NCI-H524 treated with DMSO at 0.1 percent for 48 hours (cell line): ENCODE results near the gene DCUN1D2.
A peak's percentile ranks its signal among the peaks of the same experiment; 100 is the strongest.
"Not testable (repeated sequence)": the region's sequence is repeated elsewhere in the genome, so short reads cannot be mapped to it uniquely, and the experiment has no call there.

Experiments
- DNase-seq: peaks from one replicate; lab custom pipeline; 2025; lab: John Stamatoyannopoulos, UW

The DCUN1D2 gene

GRCh38 chr13:113490496-113491417 lies at the start of gene DCUN1D2:
Gene DCUN1D2, minus strand, starts transcription at chr13:113490711. Its CDS starts 42 bp downstream, at chr13:113490669.
- DNase-seq = peak; percentile 14

DNA sequence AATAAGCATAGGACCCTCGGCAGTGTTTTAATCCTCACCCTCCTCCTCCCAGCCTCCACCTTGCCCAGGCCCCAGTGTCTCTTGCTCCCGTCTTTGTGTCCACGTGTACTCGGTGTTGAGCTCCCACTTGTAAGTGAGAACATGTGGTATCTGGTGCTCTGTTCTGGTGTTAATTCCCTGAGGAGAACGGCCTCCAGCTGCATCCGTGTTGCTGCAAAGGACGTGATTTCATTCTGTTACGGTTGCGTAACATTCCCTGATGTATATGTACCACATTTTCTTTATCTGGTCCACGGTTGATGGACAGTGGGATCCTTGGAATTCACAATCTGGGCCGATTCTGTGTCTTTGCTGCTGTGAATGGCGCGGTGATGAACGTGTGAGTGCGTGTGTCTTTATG lies 49.3 kb upstream of the DCUN1D2 start:
- DNase-seq = no peak

DNA sequence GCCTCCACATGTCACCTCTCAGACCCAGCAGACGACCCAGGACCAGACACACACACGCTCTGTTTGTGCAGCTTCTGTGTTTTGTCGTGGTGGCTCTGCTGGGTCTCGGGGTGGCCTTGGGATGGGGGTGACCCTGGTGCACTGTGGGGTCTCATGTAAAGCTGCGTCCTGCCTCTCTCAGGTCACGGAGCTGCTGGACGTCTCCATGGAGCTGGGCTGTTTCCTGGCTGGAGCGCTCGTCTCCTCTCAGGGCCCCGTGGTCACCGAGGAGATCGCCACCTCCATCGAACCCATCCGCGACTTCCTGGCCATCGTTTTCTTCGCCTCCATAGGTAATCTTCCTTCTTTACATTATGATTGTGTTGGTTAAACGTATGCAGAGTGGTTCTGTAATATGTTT lies 48.7 kb upstream of the DCUN1D2 start:
- no peak for DNase-seq

DNA sequence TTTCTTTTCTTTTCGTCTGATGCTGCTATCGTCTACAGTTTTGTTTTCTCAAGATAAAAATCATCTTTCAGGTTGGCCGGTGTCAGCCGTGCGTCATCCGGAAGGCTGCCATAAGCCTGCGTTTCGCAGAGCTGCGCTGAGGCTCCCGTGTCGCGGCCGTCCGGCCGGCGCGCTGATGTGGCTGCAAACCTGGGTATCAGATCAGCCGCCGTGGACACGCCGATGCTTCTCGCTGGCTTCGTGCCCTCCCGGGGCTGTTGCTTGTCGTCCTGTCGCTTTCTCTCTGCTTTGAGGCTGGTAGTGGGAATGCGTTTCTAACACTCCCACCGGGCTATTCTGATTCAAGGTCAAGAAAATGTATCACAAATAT lies 48.2 kb upstream of the DCUN1D2 start:
- no peak for DNase-seq

DNA sequence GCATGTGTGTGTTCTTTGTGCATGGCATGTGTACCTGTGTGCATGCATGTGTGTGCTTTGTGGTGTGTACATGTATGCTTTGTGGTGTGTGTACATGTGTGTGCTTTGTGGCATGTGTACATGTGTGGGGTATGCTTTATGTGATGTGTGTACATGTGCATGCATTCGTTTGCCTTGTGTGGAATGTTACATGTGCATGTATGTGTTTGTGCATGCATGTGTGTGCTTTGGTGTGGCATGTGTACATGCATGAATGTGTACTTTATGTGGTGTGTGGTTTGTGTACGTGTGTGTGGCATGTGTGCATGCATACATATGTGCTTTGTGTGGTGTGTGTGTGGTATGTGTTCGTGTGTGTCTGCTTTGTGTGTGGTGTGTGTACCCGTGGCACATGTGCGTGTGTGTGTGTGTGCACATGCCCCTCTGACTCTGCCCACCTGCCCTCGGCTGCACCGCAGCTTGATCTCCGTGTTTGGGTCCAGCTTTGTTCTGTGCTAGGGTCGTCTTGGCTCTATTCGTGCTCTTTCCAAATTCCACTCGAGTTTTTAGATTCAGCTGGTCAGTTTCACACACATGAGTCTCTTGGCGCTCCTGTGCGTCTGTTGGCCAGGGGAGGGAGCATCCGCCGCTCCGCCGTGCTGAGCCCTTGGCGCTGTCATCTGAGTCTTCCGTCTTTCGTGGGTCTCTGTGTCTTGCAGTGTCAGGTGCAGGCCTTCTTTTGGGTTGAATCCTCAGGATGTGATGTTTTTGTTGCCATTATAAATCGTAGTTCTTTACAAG lies 47.6 kb upstream of the DCUN1D2 start:
- DNase-seq = no peak

GRCh38 chr13:113537205-113537604 lies 46.7 kb upstream of the DCUN1D2 start:
- no peak for DNase-seq

DNA sequence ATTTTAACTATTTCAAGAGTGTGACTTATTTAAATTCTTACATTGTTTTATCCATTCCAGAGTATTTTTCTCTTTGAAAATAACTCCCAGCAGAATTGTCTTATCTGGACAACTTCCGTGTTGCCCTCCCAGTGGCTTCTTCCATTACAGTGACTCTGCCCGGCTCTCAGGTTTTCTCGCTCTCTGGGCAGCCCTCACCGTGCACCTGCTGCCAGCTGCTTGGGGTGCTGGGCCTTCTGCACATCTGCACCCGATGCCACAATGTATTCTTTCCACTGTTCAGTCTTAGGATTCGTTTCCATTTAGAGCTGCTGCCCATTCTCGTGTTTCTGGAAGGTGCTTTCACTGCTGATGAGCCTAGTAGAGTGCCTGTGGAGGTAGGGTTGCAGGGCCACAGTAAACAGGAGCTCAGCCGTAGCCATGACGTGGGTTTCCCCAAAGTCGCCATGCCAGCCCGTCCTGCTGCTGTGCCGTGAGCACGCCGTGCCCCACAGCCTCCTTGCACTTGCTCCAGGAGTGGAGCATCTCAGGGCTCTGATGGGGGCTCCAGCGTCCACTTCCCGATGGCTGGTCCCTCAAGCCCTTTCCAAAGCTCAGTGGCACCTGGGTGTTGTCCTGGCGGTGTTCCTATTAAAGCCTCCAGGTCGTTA lies 46.1 kb upstream of the DCUN1D2 start:
- DNase-seq = no peak

DNA sequence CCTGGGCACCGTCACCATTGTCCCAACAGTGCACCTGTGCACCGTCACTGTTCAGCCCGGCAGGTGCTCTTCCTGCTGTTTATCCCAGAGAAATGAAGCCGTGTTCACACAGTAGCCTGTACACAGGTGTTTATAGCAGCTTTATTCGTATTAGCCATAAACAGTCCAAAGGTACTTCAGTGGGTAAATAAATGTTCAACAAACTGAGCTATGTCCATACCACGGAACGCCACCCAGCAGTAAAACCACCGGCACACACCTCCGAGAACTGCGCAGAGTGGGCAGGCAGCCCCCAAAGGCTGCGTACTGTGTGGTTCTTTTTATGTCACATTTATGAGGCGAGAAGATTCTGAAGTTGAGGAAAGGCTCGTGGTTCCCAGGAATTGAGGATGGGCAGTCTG lies 44.9 kb upstream of the DCUN1D2 start:
- DNase-seq = no peak

- DNase-seq = no peak
These were observed 43.8 kb upstream of the DCUN1D2 start for GRCh38 chr13:113534236-113534860.

- DNase-seq = no peak
These were observed 42.8 kb upstream of the DCUN1D2 start for GRCh38 chr13:113533161-113533840.

DNA sequence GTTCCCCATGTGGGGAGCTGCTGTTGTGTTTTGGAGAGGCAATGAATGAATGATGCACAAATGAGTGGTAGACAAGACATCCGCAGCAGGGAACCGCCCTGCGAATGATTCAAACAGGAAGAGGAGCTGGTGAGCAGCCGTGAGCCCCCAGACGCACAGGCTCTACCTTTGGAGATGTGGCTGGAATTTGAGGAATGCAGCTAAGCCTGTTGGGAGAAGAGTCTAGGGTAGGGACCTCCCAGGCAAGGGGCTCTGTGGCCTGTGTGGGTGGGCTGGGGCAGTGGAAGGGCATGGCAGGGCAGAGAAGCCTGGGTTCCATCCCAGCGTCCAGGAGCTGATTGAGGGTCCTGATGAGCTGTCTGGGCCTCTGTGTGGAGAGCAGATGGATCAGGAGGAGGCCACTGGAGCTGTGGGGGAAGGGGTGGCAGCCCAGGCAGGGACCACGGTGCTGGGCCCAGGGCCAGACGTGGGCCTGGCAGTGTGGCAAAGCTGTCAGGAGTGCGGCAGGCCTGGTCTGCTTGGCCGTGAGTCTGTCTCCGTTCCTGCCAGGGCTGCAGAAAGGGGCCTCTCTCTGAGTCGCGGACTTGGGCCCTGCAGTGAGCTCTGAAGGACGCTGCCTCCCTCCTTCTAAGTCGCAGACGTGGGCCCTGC lies 41.8 kb upstream of the DCUN1D2 start:
- no peak for DNase-seq

DNA sequence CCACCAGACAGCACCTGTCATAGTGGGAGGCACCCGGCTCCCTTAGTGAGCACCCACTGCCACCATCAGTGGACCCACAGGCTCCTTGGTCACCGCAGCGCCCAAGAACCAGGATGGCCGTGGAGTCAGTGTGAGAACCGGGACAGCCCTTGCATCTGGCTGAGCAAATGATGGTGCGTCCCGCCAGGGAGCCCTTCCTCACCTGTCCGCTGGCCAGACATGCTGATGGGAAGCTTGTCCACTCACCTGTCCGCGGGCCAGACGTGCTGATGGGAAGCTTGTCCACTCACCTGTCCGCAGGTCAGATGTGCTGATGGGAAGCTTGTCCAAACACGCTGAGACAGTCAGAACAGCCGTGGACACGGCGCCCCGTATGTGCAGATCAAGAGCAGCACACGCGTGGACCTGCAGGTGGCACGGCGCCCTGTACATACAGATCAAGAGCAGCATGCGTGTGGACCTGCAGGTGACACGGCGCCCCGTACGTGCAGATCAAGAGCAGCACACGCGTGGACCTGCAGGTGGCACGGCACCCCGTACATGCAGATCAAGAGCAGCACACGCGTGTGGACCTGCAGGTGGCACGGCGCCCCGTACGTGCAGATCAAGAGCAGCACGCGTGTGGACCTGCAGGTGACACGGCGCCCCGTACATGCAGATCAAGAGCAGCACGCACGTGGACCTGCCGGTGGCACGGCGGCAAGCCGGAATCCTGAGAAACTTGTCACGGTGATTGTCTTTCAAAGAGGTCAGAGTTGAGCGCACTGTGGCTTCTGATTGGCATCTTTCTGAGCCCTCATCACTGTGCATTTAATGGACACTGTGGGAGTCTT lies 40.7 kb upstream of the DCUN1D2 start:
- no peak for DNase-seq

DNA sequence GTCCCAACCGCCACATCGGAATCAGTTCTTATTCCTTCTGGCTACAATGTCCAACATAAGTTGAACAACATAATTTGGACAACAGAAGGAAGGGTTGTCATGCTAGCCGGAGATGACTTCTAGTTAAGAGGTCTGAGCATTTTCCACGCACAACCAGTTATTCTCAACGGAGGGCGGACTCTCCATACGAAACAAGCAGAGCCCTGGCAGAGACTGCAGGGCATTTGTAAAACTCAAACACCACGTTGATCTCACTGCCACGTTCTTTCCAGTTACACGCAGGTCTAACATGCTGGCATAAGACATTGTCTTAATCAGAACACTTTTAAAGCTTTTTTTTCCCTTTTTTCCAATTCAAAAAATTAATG lies 38.3 kb upstream of the DCUN1D2 start:
- no peak for DNase-seq

DNA sequence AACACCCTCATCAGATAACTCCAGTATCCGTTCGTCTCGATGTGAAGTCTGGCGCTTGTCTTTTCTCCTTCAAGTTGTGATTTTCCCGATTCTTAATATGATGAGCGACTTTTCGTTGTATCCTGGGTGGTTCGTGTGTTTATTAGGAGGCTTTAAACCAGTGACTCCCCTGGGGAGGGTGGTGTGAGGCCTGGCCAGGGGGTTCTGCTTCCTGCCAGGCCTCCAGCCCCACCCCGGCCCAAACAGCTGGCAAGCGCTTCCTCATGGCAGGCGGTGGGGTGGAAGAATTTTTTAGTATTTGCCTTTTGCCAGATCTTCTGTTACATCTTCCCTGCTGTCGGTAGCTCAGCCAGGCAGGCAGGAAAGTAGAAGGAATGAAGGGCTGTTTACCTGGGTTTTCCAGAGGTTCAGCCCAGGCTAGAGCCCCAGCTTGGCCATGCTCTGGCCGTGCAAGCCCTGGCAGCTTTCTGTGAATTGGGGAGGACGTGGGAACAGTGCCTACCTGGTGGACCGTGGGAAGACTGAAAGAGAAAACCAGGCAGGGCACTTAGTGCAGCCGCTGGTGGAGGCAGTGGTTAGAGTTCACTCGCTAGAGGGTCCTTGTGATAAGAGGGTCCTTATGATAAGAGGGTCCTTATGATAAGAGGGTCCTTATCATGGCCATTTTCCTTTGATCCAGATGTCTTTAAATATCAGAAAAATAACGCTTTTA lies 37.7 kb upstream of the DCUN1D2 start:
- DNase-seq = no peak

DNA sequence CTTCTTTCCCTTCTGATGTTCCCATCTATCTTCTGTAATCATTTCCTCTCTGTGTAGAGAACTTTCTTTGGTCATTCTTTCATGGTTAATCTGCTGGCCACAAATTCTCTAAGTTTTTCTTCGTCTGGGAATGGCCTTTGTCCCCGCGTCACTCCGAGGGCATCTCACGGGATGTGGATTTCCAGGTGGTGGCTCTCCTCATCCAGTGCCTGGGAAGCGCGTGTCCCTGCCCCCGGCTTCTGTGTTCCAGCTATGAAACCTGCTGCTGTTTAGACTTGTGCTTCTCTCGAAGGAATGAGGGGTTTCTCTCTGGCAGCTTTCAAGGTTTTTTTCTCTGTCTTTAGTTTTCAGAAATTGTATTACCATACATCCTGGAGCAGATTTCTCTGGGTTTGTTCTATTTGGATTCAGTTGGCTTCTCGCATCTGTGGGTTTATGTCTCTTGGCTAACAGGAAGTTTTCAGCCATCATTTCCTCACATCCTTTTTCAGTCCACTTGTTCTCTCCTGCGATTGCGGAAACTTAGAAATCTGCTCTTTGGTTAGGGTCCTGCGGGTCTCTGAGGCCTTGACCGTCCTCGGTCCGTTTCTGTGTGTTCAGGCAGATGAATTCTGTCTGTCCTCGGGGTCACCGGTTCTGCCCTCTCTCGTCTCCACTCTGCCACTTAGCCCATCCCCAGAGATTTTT lies 36.9 kb upstream of the DCUN1D2 start:
- DNase-seq = no peak

- no peak for DNase-seq
These were observed 36.1 kb upstream of the DCUN1D2 start for GRCh38 chr13:113526466-113527220.

- not testable (repeated sequence) for DNase-seq
These were observed 31.9 kb upstream of the DCUN1D2 start for GRCh38 chr13:113522438-113522837.

- no peak for DNase-seq
These were observed 30.1 kb upstream of the DCUN1D2 start for GRCh38 chr13:113520571-113520970.
